GM12865 (cell line): ENCODE results near the gene GNA12.

Experiments used
- DNase-seq: peaks from one replicate; pipeline ENCODE4 v3.0.0; 2010; ENCODE audit warnings: low read depth
- H3K4me3 ChIP-seq: 2 replicates; pipeline ENCODE4 v1.5.1; 2011; ENCODE audit warnings: mild to moderate bottlenecking, low read depth, low read length, control low read depth
- CTCF ChIP-seq: IDR thresholded peaks from 2 replicates; pipeline ENCODE4 v1.5.1; 2011; ENCODE audit warnings: low read length, control low read depth, low read depth, inconsistent platforms; ENCODE audit not compliant: insufficient read depth; ENCODE audit errors: missing control alignments

The GNA12 gene

DNA sequence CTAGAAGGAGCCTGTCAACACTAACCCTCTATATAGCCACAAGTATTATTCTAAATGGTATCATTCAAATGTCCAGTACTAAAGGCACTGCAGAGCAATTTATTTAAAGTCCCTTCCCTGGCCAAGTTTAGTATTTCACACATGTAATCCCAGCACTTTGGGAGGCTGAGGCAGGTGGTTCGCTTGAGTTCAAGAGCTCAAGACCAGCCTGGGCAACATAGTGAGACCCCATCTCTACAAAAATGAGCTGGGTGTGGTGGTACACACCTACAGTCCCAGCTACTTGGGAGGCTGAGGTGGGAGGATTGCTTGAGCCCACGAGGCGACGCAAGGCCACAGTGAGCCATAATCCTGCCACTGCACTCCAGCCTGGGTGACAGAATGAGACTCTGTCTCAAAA lies 3.6 kb downstream of the GNA12 start:
- H3K4me3 ChIP-seq: no peak overlapping the region
- DNase-seq: no peak
- no peak for TF ChIP-seq CTCF

- DNase-seq: peak; percentile 60
- no peak overlapping the region for H3K4me3 ChIP-seq
- TF ChIP-seq CTCF: no peak
Observed at GRCh38 chr7:2838873-2839578, 5.1 kb downstream of the GNA12 start.

DNA sequence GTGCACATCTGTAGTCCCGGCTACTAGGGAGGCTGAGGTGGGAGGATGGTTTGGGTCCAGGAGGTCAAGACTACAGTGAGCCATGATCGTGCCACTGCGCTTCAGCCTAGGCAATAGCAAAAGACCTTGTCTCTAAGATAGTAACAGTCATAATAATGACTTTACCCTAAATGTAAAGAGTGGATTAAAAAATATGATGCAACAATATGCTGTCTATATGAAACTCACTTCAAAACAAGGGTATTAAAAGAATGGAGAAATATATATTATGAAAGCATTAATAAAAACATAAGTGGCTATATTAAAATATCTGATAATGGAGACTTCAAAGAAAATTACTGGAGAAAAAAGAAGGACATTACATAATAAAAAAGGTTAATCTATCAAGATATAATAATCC lies 5.7 kb downstream of the GNA12 start:
- DNase-seq: no peak
- H3K4me3 ChIP-seq: no peak overlapping the region
- no peak for TF ChIP-seq CTCF

- no peak overlapping the region for H3K4me3 ChIP-seq
- no peak for TF ChIP-seq CTCF
- no peak for DNase-seq
Observed at GRCh38 chr7:2837496-2837895, 6.6 kb downstream of the GNA12 start.

DNA sequence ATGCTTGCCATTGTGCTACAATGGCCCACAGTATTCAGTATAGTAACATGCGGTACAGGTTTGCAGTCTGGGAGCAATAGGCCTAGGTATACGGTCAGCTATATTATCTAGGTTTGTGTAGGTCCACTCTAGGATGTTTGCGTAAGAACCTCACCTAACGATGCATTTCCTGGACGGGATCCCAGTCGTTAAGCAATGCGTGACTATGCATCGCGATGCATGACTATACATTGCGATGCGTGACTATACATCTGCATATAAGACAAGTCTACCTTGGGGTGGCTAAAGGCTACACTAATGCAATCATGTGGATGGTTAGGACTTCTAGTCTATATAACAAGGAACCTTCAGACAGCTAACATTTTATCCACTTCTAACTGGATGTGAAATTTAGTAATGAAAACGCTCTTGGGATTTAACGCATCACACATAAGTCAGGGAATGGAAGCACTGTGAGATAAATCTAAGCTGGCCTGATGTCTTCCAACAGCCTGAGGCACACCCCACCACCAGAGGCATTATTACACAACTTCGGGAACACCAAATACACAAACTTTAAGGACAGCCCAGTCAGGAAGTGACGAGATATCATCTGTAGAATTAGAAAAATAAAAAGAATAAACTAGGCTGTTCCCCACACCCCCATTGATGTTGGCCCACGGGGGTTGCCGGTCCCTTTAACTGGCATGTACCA lies 9.2 kb downstream of the GNA12 start:
- DNase-seq: no peak
- TF ChIP-seq CTCF: no peak
- no peak overlapping the region for H3K4me3 ChIP-seq

- DNase-seq: no peak
- no peak overlapping the region for H3K4me3 ChIP-seq
- TF ChIP-seq CTCF: no peak
Observed at GRCh38 chr7:2833083-2833910, 10.8 kb downstream of the GNA12 start.
